Smooth muscle cell (in vitro differentiated cells): ENCODE results near the gene SMARCA1. TPM values are rescaled to one million over a fixed set of nuclear protein-coding genes. Genes with fewer than 3 reads are reported as not detected.

Experiments used
- DNase-seq: peaks from one replicate; lab custom pipeline; 2025; ENCODE audit not compliant: unreplicated experiment; lab: John Stamatoyannopoulos, UW
- H2AFZ ChIP-seq: fragments of 200-600 bp; sonication (generic); 2 replicates; pipeline ENCODE4 v1.6.0; 2016; ENCODE audit warnings: antibody characterized with exemption, low read depth, mild to moderate bottlenecking
- H3F3A ChIP-seq: fragments of 200-600 bp; sonication (generic); 2 replicates; pipeline ENCODE4 v1.6.0; 2017; ENCODE audit warnings: antibody characterized with exemption, low read depth
- H3K27ac ChIP-seq: fragments of 200-600 bp; sonication (generic); 2 replicates; pipeline ENCODE4 v1.5.1; 2016; ENCODE audit warnings: low read depth, mild to moderate bottlenecking
- H3K27me3 ChIP-seq: fragments of 200-600 bp; sonication (generic); 2 replicates; pipeline ENCODE4 v1.6.1; 2016; ENCODE audit warnings: low read depth, mild to moderate bottlenecking
- H3K36me3 ChIP-seq: fragments of 200-600 bp; sonication (generic); 2 replicates; pipeline ENCODE4 v1.5.1; 2016; ENCODE audit warnings: low read depth
- H3K4me1 ChIP-seq: fragments of 200-600 bp; sonication (generic); 2 replicates; pipeline ENCODE4 v1.5.1; 2016; ENCODE audit warnings: low read depth
- H3K4me2 ChIP-seq: fragments of 200-600 bp; sonication (generic); 2 replicates; pipeline ENCODE4 v1.6.0; 2016; ENCODE audit warnings: mild to moderate bottlenecking
- H3K4me3 ChIP-seq: fragments of 200-600 bp; sonication (generic); 2 replicates; pipeline ENCODE4 v1.5.1; 2016; ENCODE audit warnings: mild to moderate bottlenecking
- H3K79me2 ChIP-seq: fragments of 200-600 bp; sonication (generic); 2 replicates; pipeline ENCODE4 v1.6.0; 2016; ENCODE audit warnings: low read depth, mild to moderate bottlenecking
- H3K9ac ChIP-seq: fragments of 200-600 bp; sonication (generic); 2 replicates; pipeline ENCODE4 v1.6.0; 2016; ENCODE audit warnings: low read depth
- H3K9me3 ChIP-seq: fragments of 200-600 bp; sonication (generic); replicated peaks from 2 replicates; pipeline ENCODE4 v1.5.1; 2016; ENCODE audit warnings: low read depth
- H4K20me1 ChIP-seq: fragments of 200-600 bp; sonication (generic); 2 replicates; pipeline ENCODE4 v1.6.0; 2016; ENCODE audit warnings: low read depth
- WGBS: methylation state at CpG from one replicate; pipeline ENCODE4 v1.1.7; 2016; ENCODE audit warnings: low lambda C conversion rate; 5-methylcytosine and 5-hydroxymethylcytosine counted together
- polyA plus RNA-seq: library from polyadenylated mRNA; unstranded; fragments of >200 nt; fragmentation: Nextera tagmentation; extraction: Ambion mirVana; gene quantifications from 2 replicates; pipeline ENCODE4 v1.2.1, GENCODE V29; 2016
- total RNA-seq: library from RNA; depleted of rRNA; stranded (reverse); fragments of >200 nt; gene quantifications from 2 replicates; pipeline ENCODE4 v1.2.3, GENCODE V29; 2014
- TF ChIP-seq, protein P1 (sequence below): fragments of 200-600 bp; sonication (generic); IDR thresholded peaks from 2 replicates; pipeline ENCODE4 v1.5.1; 2017; ENCODE audit warnings: borderline replicate concordance, mild to moderate bottlenecking, antibody characterized with exemption; ENCODE audit not compliant: insufficient read depth, poor library complexity, severe bottlenecking

Gene SMARCA1
- total and polyA plus RNA-seq, 2 experiments from 2014 or later: 60.9 to 91.5 TPM

DNA sequence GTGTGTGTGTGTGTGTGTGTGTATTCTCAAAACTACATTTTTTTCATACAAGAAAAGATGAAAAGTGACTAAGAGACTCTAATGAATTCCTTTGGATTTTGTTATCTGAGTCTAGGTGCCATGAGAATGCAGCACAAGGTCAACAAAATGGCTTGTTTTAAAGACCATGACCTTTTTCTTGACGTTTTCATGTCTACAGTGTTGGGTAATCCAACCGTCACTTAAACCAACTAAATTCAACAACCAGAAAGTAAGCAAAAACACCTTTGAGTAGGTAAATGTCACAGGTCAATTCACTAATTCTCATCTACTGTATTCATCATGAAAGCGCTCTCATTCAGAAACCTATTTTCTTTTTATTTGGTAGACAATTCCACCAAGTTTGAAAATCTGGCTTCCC lies 3.1 kb downstream of the SMARCA1 start:
- H3K4me1 ChIP-seq: no peaks in the 10 kb centered on the region
- H3K36me3 ChIP-seq: no peaks in the 10 kb centered on the region
- H3K4me2 ChIP-seq: peak overlapping the region; percentile 37
- WGBS: 71% methylated on average over 3 of the region's 3 CpGs
- H2AFZ ChIP-seq: no peak overlapping the region
- DNase-seq: no peak
- peaks cover 67% of the 10 kb centered on the region for H3K79me2 ChIP-seq
- no peak overlapping the region for H3K9ac ChIP-seq
- TF ChIP-seq, protein P1, sequence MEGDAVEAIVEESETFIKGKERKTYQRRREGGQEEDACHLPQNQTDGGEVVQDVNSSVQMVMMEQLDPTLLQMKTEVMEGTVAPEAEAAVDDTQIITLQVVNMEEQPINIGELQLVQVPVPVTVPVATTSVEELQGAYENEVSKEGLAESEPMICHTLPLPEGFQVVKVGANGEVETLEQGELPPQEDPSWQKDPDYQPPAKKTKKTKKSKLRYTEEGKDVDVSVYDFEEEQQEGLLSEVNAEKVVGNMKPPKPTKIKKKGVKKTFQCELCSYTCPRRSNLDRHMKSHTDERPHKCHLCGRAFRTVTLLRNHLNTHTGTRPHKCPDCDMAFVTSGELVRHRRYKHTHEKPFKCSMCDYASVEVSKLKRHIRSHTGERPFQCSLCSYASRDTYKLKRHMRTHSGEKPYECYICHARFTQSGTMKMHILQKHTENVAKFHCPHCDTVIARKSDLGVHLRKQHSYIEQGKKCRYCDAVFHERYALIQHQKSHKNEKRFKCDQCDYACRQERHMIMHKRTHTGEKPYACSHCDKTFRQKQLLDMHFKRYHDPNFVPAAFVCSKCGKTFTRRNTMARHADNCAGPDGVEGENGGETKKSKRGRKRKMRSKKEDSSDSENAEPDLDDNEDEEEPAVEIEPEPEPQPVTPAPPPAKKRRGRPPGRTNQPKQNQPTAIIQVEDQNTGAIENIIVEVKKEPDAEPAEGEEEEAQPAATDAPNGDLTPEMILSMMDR: no peak
- no peaks in the 10 kb centered on the region for H3K9me3 ChIP-seq
- H3K27ac ChIP-seq: no peak overlapping the region
- no peaks in the 10 kb centered on the region for H3F3A ChIP-seq
- peaks cover 65% of the 10 kb centered on the region for H4K20me1 ChIP-seq
- no peak overlapping the region for H3K4me3 ChIP-seq
- no peaks in the 10 kb centered on the region for H3K27me3 ChIP-seq

DNA sequence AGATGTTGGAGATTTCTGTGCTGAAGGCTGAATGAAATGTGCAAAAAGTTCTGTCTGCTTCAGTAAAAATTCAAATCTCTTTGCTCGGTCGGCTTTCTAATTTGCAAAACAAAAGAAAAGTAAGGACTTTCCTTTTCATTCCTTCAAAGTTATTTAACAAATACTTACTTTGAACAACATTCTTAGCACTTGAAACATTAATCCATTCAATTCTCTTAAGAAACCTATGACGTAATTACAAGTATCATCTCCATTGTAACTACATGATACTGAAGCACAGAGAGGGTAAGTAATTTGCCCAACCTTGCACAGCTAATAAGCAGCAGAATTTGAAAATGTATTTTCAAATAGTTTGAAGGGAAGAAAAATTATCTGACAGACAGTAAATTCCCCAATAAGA lies 6.9 kb downstream of the SMARCA1 start:
- Histone ChIP-seq H4K20me1 (peaks cover 64% of the 10 kb centered on the region), H3K36me3 (no peaks in the 10 kb centered on the region), H3K4me3 (no peak overlapping the region), H3K9ac (no peak overlapping the region), H3K27me3 (no peaks in the 10 kb centered on the region), H3K79me2 (peaks cover 60% of the 10 kb centered on the region), H3F3A (no peaks in the 10 kb centered on the region), H3K27ac (no peak overlapping the region), H3K9me3 (no peaks in the 10 kb centered on the region), H3K4me2 (no peak overlapping the region), H3K4me1 (no peaks in the 10 kb centered on the region), H2AFZ (no peak overlapping the region)
- 89% methylated on average over 3 of the region's 3 CpGs for WGBS
- DNase-seq: no peak
- TF ChIP-seq, protein P1: no peak

DNA sequence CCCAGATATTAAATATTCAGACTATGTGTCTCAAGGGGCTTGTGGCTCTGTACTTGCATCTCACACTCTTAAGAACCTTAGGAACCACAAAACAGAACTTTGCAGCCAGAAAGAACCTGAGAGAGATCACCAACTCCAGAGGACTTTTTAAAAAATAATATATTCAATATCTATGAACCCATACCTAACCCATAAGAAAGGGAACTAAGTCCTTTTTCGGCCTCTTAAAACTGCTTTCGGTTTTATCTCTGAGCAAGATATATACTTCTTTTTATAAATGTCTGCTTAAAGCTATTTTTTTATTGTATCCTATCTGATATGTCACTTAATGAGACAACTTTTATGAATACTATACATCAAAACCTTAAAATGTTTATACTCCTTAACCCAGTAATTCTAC lies 10.9 kb downstream of the SMARCA1 start:
- Histone ChIP-seq H3K36me3 (no peaks in the 10 kb centered on the region), H3K4me3 (no peak overlapping the region), H3K4me1 (no peaks in the 10 kb centered on the region), H3K4me2 (no peak overlapping the region), H3K79me2 (peaks cover 20% of the 10 kb centered on the region), H3K27ac (no peak overlapping the region), H3K9me3 (peaks cover 4% of the 10 kb centered on the region), H3K27me3 (no peaks in the 10 kb centered on the region), H4K20me1 (peaks cover 24% of the 10 kb centered on the region), H3K9ac (no peak overlapping the region), H3F3A (no peaks in the 10 kb centered on the region), H2AFZ (no peak overlapping the region)
- WGBS: 89% methylated on average over 2 of the region's 2 CpGs
- DNase-seq: no peak
- TF ChIP-seq, protein P1: no peak

DNA sequence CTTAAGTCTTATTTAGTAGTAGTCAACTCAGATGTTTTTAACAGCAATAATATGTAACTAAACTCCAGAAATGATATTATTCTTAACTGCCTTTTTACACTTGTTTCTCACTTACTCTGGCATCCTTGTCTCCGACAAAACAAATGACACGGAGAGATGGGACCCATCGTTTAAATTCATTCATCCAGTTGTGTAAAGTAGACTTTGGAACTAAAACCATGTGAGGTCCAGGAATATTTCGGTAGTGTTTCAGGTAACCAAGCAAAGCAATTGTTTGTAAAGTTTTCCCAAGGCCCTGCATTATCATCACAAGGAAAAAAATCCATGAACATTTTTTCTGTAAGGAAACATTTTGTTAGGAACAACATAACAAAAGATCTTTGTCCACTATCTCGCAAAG lies 11.6 kb downstream of the SMARCA1 start:
- H3K4me1 ChIP-seq: no peaks in the 10 kb centered on the region
- H3K4me2 ChIP-seq: no peak overlapping the region
- no peaks in the 10 kb centered on the region for H3K27me3 ChIP-seq
- peaks cover 12% of the 10 kb centered on the region for H3K79me2 ChIP-seq
- H3F3A ChIP-seq: no peaks in the 10 kb centered on the region
- TF ChIP-seq, protein P1: no peak
- no peak overlapping the region for H3K4me3 ChIP-seq
- H3K9ac ChIP-seq: no peak overlapping the region
- no peak overlapping the region for H3K27ac ChIP-seq
- H3K9me3 ChIP-seq: peaks cover 4% of the 10 kb centered on the region
- H2AFZ ChIP-seq: no peak overlapping the region
- no peak for DNase-seq
- no peaks in the 10 kb centered on the region for H3K36me3 ChIP-seq
- 81% methylated on average over 5 of the region's 5 CpGs for WGBS
- H4K20me1 ChIP-seq: peaks cover 17% of the 10 kb centered on the region
